ENCODE measurements around the gene DARS1. TPM values are rescaled to one million over a fixed set of nuclear protein-coding genes. Genes with fewer than 3 reads are reported as not detected.

The DARS1 gene
- total and polyA plus RNA-seq, 3 experiments from 2014 or later: 102 to 146 (median 143) TPM

DNA sequence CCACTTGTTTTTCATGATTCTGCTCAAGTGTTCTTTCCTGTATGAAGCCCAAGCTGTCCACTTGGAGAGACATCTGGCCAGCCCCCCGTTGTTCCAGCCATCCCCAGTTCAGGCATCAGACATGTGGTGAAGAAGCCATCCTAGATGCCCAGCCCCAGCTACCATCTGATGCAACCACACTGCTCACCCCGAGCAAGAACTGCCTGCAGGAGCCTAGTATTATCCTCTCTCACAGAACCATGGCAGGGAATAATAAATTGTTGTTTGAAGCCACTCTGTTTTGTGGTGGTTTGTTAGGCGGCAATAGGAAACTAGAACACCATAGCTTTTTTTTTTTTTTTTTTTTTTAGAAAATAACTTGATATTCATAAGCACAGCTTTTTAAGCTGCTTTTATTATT, 19.5 kb upstream of the DARS1 start:
- CTCF ChIA-PET: interaction anchor here (1.3 to 1.8 kb wide), 3 partner anchors 9 to 90 kb away, joined by 4 to 8 read pairs (median 5); partner anchors contain the start of gene DARS1

GRCh38 chr2:136001131-136001530, 15.7 kb upstream of the DARS1 start:
- DNase-seq: no peak
- CTCF ChIA-PET: no interaction called here
- Mint-ChIP-seq H3K4me1 (peaks cover 9 to 15% (median 10%) of the 10 kb centered on the region in 3 donors), H3K36me3 (peaks cover 2 to 6% (median 6%) of the 10 kb centered on the region in 3 donors), H3K27me3 (peaks cover 0 to 2% of the 10 kb centered on the region in 2 donors), H3K27ac (no peak overlapping the region), H3K4me3 (no peak overlapping the region), H3K9me3 (no peaks in the 10 kb centered on the region)
- POLR2A ChIA-PET: no interaction called here
- H3K4me3 ChIP-seq (ENCODE audit: low read length): no peak overlapping the region
- no peak overlapping the region for H3K27ac ChIP-seq (ENCODE audit: low read depth, low read length)
- H3K27me3 ChIP-seq (ENCODE audit: insufficient read depth, low read length, poor library complexity, severe bottlenecking): no peaks in the 10 kb centered on the region
- no peaks in the 10 kb centered on the region for H3K4me1 ChIP-seq (ENCODE audit: insufficient read depth, low read length)
- no peaks in the 10 kb centered on the region for H3K36me3 ChIP-seq (ENCODE audit: insufficient read depth, low read length)
- H3K9me3 ChIP-seq (ENCODE audit: low read length): no peaks in the 10 kb centered on the region

More for the DNA sequence above, 19.5 kb upstream of the DARS1 start:
- Histone ChIP-seq H3K4me1 (ENCODE audit: insufficient read depth, low read length) (peaks cover 22% of the 10 kb centered on the region), H3K27ac (ENCODE audit: low read depth, low read length) (no peak overlapping the region), H3K9me3 (ENCODE audit: low read length) (no peaks in the 10 kb centered on the region), H3K4me3 (ENCODE audit: low read length) (no peak overlapping the region), H3K36me3 (ENCODE audit: insufficient read depth, low read length) (no peaks in the 10 kb centered on the region), H3K27me3 (ENCODE audit: insufficient read depth, low read length, poor library complexity, severe bottlenecking) (no peaks in the 10 kb centered on the region)
- no peak for DNase-seq
- Mint-ChIP-seq H3K4me3 (peak overlapping the region in 2 of 7 donors; percentile 17 to 54), H3K27me3 (peaks cover 0 to 4% of the 10 kb centered on the region in 2 donors), H3K4me1 (peaks cover 26 to 38% (median 27%) of the 10 kb centered on the region in 3 donors), H3K36me3 (peaks cover 2 to 6% (median 4%) of the 10 kb centered on the region in 3 donors), H3K9me3 (no peaks in the 10 kb centered on the region), H3K27ac (peak overlapping the region in 1 of 8 donors; percentile 19)
- POLR2A ChIA-PET: interaction anchor here (0.5 to 0.8 kb wide), 2 partner anchors 162 to 240 kb away, joined by 3 to 15 read pairs; no protein-coding TSS in a partner anchor

DNA sequence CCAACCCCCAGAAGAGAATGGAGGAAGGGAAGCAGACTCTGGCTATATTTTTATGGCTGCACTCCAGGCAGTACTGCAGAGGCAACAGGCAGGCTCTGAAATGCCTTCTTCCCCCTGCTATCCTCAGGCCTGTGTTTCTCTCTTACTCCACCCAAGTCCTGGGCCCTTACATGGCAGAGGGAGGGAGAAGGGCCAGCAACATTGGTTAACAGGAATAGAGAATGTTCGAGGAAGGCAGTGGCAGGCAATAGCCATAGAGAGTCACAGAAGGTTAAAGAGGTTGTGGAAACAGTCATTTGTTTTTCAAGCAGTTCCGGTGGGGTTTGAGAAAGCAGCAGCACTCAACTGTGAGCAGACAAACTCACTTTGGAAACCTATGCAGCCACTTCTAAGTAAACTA, 15.1 kb upstream of the DARS1 start:
- Histone ChIP-seq H3K9me3 (ENCODE audit: low read length) (no peaks in the 10 kb centered on the region), H3K4me1 (ENCODE audit: insufficient read depth, low read length) (no peaks in the 10 kb centered on the region), H3K36me3 (ENCODE audit: insufficient read depth, low read length) (no peaks in the 10 kb centered on the region), H3K27ac (ENCODE audit: low read depth, low read length) (no peak overlapping the region), H3K27me3 (ENCODE audit: insufficient read depth, low read length, poor library complexity, severe bottlenecking) (no peaks in the 10 kb centered on the region), H3K4me3 (ENCODE audit: low read length) (no peak overlapping the region)
- no peak for DNase-seq
- Mint-ChIP-seq H3K36me3 (peaks cover 2 to 8% (median 6%) of the 10 kb centered on the region in 3 donors), H3K27me3 (peaks cover 0 to 2% of the 10 kb centered on the region in 2 donors), H3K27ac (no peak overlapping the region), H3K4me1 (peaks cover 9 to 15% (median 10%) of the 10 kb centered on the region in 3 donors), H3K4me3 (no peak overlapping the region), H3K9me3 (no peaks in the 10 kb centered on the region)
- ChIA-PET CTCF (no interaction called here), POLR2A (no interaction called here)

- Histone ChIP-seq H3K27me3 (ENCODE audit: insufficient read depth, low read length, poor library complexity, severe bottlenecking) (no peaks in the 10 kb centered on the region), H3K9me3 (ENCODE audit: low read length) (no peaks in the 10 kb centered on the region), H3K4me3 (ENCODE audit: low read length) (no peak overlapping the region), H3K36me3 (ENCODE audit: insufficient read depth, low read length) (no peaks in the 10 kb centered on the region), H3K27ac (ENCODE audit: low read depth, low read length) (no peak overlapping the region), H3K4me1 (ENCODE audit: insufficient read depth, low read length) (no peaks in the 10 kb centered on the region)
- H3K27ac Mint-ChIP-seq: no peak overlapping the region
- H3K4me3 Mint-ChIP-seq: no peak overlapping the region
- peaks cover 2 to 8% (median 6%) of the 10 kb centered on the region in 3 donors for H3K36me3 Mint-ChIP-seq
- peaks cover 0 to 2% of the 10 kb centered on the region in 2 donors for H3K27me3 Mint-ChIP-seq
- CTCF ChIA-PET: no interaction called here
- no peak for DNase-seq
- H3K4me1 Mint-ChIP-seq: peaks cover 7 to 13% (median 10%) of the 10 kb centered on the region in 3 donors
- no peaks in the 10 kb centered on the region for H3K9me3 Mint-ChIP-seq
- POLR2A ChIA-PET: no interaction called here
Measured at GRCh38 chr2:135999899-136000298, 14.5 kb upstream of the DARS1 start.

GRCh38 chr2:135998879-135999278, 13.5 kb upstream of the DARS1 start:
- peaks cover 0 to under 1% of the 10 kb centered on the region in 2 donors for H3K27me3 Mint-ChIP-seq
- Histone ChIP-seq H3K27me3 (ENCODE audit: insufficient read depth, low read length, poor library complexity, severe bottlenecking) (no peaks in the 10 kb centered on the region), H3K36me3 (ENCODE audit: insufficient read depth, low read length) (no peaks in the 10 kb centered on the region), H3K9me3 (ENCODE audit: low read length) (no peaks in the 10 kb centered on the region), H3K4me1 (ENCODE audit: insufficient read depth, low read length) (no peaks in the 10 kb centered on the region), H3K4me3 (ENCODE audit: low read length) (no peak overlapping the region), H3K27ac (ENCODE audit: low read depth, low read length) (no peak overlapping the region)
- H3K36me3 Mint-ChIP-seq: peaks cover 2 to 7% (median 4%) of the 10 kb centered on the region in 3 donors
- DNase-seq: no peak
- ChIA-PET CTCF (interaction anchor here (1.0 kb wide), 1 partner anchor 65 kb away, joined by 3 read pairs; no protein-coding TSS in a partner anchor), POLR2A (no interaction called here)
- no peak overlapping the region for H3K4me3 Mint-ChIP-seq
- H3K4me1 Mint-ChIP-seq: peaks cover 3 to 12% (median 7%) of the 10 kb centered on the region in 3 donors
- no peaks in the 10 kb centered on the region for H3K9me3 Mint-ChIP-seq
- no peak overlapping the region for H3K27ac Mint-ChIP-seq

GRCh38 chr2:135997380-135997779, 12.0 kb upstream of the DARS1 start:
- peaks cover 0 to 8% (median 4%) of the 10 kb centered on the region in 3 donors for H3K4me1 Mint-ChIP-seq
- Histone ChIP-seq H3K27ac (ENCODE audit: low read depth, low read length) (no peak overlapping the region), H3K27me3 (ENCODE audit: insufficient read depth, low read length, poor library complexity, severe bottlenecking) (no peaks in the 10 kb centered on the region), H3K4me3 (ENCODE audit: low read length) (no peak overlapping the region), H3K9me3 (ENCODE audit: low read length) (no peaks in the 10 kb centered on the region), H3K4me1 (ENCODE audit: insufficient read depth, low read length) (no peaks in the 10 kb centered on the region), H3K36me3 (ENCODE audit: insufficient read depth, low read length) (no peaks in the 10 kb centered on the region)
- H3K27ac Mint-ChIP-seq: peak overlapping the region in 2 of 8 donors; percentile 42 to 98
- POLR2A ChIA-PET: interaction anchor here (1.4 kb wide), 1 partner anchor 11 kb away, joined by 3 read pairs; the partner anchor contains the start of gene DARS1
- no peaks in the 10 kb centered on the region for H3K27me3 Mint-ChIP-seq
- no peaks in the 10 kb centered on the region for H3K9me3 Mint-ChIP-seq
- no peak for DNase-seq
- CTCF ChIA-PET: interaction anchor here (1.3 kb wide), 1 partner anchor 387 kb away, joined by 5 read pairs; no protein-coding TSS in a partner anchor
- H3K36me3 Mint-ChIP-seq: peaks cover 0 to 5% (median 0%) of the 10 kb centered on the region in 3 donors
- no peak overlapping the region for H3K4me3 Mint-ChIP-seq

- peaks cover 0 to 5% (median 0%) of the 10 kb centered on the region in 3 donors for H3K36me3 Mint-ChIP-seq
- Histone ChIP-seq H3K27ac (ENCODE audit: low read depth, low read length) (no peak overlapping the region), H3K36me3 (ENCODE audit: insufficient read depth, low read length) (no peaks in the 10 kb centered on the region), H3K9me3 (ENCODE audit: low read length) (no peaks in the 10 kb centered on the region), H3K27me3 (ENCODE audit: insufficient read depth, low read length, poor library complexity, severe bottlenecking) (no peaks in the 10 kb centered on the region), H3K4me3 (ENCODE audit: low read length) (no peak overlapping the region), H3K4me1 (ENCODE audit: insufficient read depth, low read length) (no peaks in the 10 kb centered on the region)
- H3K4me1 Mint-ChIP-seq: peaks cover 0 to 8% (median 4%) of the 10 kb centered on the region in 3 donors
- H3K27ac Mint-ChIP-seq: peak overlapping the region in 1 of 8 donors; percentile 54
- POLR2A ChIA-PET: no interaction called here
- DNase-seq: no peak
- H3K27me3 Mint-ChIP-seq: no peaks in the 10 kb centered on the region
- no peak overlapping the region for H3K4me3 Mint-ChIP-seq
- H3K9me3 Mint-ChIP-seq: no peaks in the 10 kb centered on the region
- CTCF ChIA-PET: interaction anchor here (2.0 kb wide), 1 partner anchor 9 kb away, joined by 8 read pairs; no protein-coding TSS in a partner anchor
Measured at GRCh38 chr2:135996304-135996703, 10.9 kb upstream of the DARS1 start.

- Mint-ChIP-seq H3K4me1 (peaks cover 0 to 4% (median 4%) of the 10 kb centered on the region in 3 donors), H3K36me3 (peaks cover 0 to 8% (median 0%) of the 10 kb centered on the region in 3 donors), H3K27me3 (no peaks in the 10 kb centered on the region), H3K9me3 (no peaks in the 10 kb centered on the region), H3K27ac (no peak overlapping the region), H3K4me3 (no peak overlapping the region)
- CTCF ChIA-PET: no interaction called here
- H3K27ac ChIP-seq (ENCODE audit: low read depth, low read length): no peak overlapping the region
- H3K4me3 ChIP-seq (ENCODE audit: low read length): no peak overlapping the region
- POLR2A ChIA-PET: no interaction called here
- no peaks in the 10 kb centered on the region for H3K27me3 ChIP-seq (ENCODE audit: insufficient read depth, low read length, poor library complexity, severe bottlenecking)
- no peak for DNase-seq
- no peaks in the 10 kb centered on the region for H3K9me3 ChIP-seq (ENCODE audit: low read length)
- no peaks in the 10 kb centered on the region for H3K36me3 ChIP-seq (ENCODE audit: insufficient read depth, low read length)
- H3K4me1 ChIP-seq (ENCODE audit: insufficient read depth, low read length): no peaks in the 10 kb centered on the region
Measured at GRCh38 chr2:135994281-135994680, 8.9 kb upstream of the DARS1 start.

Measured in CD8-positive, alpha-beta memory T cell (primary cell).